Omental fat pad (tissue), 4 donors: ENCODE results near the gene RAPGEF4. TPM values are rescaled to one million over a fixed set of nuclear protein-coding genes. Genes with fewer than 3 reads are reported as not detected.

Source experiments
- ATAC-seq: fragments of 150-250 bp; one replicate; pipeline ENCODE4 v1.9.1; 2016; ENCODE audit warnings: mild to moderate bottlenecking, moderate library complexity; ENCODE audit not compliant: low FRiP score
- DNase-seq: peaks from one replicate; pipeline ENCODE4 v3.0.0-alpha.2; 2019; ENCODE audit warnings: low spot score
- CTCF ChIP-seq, 3 donors: fragments of 450-650 bp; IDR thresholded peaks; one replicate each; pipeline ENCODE4 v1.5.1; 2016 to 2017; ENCODE audit warnings: antibody characterized with exemption in 3 of 3, mild to moderate bottlenecking in 3 of 3, moderate library complexity in 2 of 3
- total RNA-seq, 4 donors: library from RNA; depleted of rRNA; stranded (reverse); fragments of >200 nt; gene quantifications; one replicate each; pipeline ENCODE4 v1.1.0, GENCODE V29; 2016

RAPGEF4 gene
- total RNA-seq, 4 donors from 2014 or later, result 11.7 to 25.6 (median 20.0) TPM

GRCh38 chr2:173043476-173043875 is 307.8 kb downstream of the RAPGEF4 start:
- ATAC-seq (peak; percentile 43), DNase-seq (no peak)
- no peak for TF ChIP-seq CTCF (IDR thresholded peaks at IDR 0.05)

GRCh38 chr2:173043897-173044519 is 308.4 kb downstream of the RAPGEF4 start:
- no peak for TF ChIP-seq CTCF (IDR thresholded peaks at IDR 0.05)
- no peak for ATAC-seq

GRCh38 chr2:173044686-173045085 is 309.0 kb downstream of the RAPGEF4 start:
- no peak for ATAC-seq
- no peak for DNase-seq
- no peak for TF ChIP-seq CTCF (IDR thresholded peaks at IDR 0.05)

More at GRCh38 chr2:173043897-173044519, 308.4 kb downstream of the RAPGEF4 start:
- DNase-seq, result no peak

- TF ChIP-seq CTCF (IDR thresholded peaks at IDR 0.05), result no peak
- DNase-seq, result no peak
- no peak for ATAC-seq
Measured at GRCh38 chr2:173045181-173045580, 309.5 kb downstream of the RAPGEF4 start.

GRCh38 chr2:173048522-173048896 is 312.9 kb downstream of the RAPGEF4 start:
- DNase-seq (no peak), ATAC-seq (peak; percentile 34)
- no peak for TF ChIP-seq CTCF (IDR thresholded peaks at IDR 0.05)

GRCh38 chr2:173048897-173049661 is 313.4 kb downstream of the RAPGEF4 start:
- ATAC-seq (peak; percentile 95), DNase-seq (peak; percentile 91)
- TF ChIP-seq CTCF (IDR thresholded peaks at IDR 0.05), result no peak

- TF ChIP-seq CTCF (IDR thresholded peaks at IDR 0.05), result no peak
- DNase-seq, result no peak
Measured at GRCh38 chr2:173049831-173050230, 314.2 kb downstream of the RAPGEF4 start.

More at GRCh38 chr2:173049831-173050230, 314.2 kb downstream of the RAPGEF4 start:
- ATAC-seq, result no peak
